SK-N-SH (cell line): ENCODE measurements around the gene DCTD. TPM values are rescaled to one million over a fixed set of nuclear protein-coding genes. Genes with fewer than 3 reads are reported as not detected.

Source experiments
- CTCF ChIA-PET: fragments of 300-600, 350-600 bp; formaldehyde crosslinking; extraction: SDS; loops from one replicate; lab custom pipeline; 2021; lab: Yijun Ruan, JAX
- POLR2A ChIA-PET: fragments of 350-600 bp; sonication (Branson Sonifier 250); formaldehyde crosslinking; extraction: SDS; loops from one replicate; lab custom pipeline; 2020; ENCODE audit warnings: antibody characterized with exemption, inconsistent platforms; lab: Yijun Ruan, JAX
- DNase-seq: peaks from one replicate; pipeline ENCODE4 v3.0.0; 2012
- H2AFZ ChIP-seq: fragments of 200-600 bp; sonication (generic); 2 replicates; pipeline ENCODE4 v1.8.1; 2016; ENCODE audit warnings: antibody characterized with exemption, mild to moderate bottlenecking, low read depth
- H3F3A ChIP-seq: fragments of 200-600 bp; sonication (generic); replicated peaks from 2 replicates; pipeline ENCODE3; 2016; ENCODE audit warnings: antibody characterized with exemption, mild to moderate bottlenecking; ENCODE audit not compliant: insufficient read depth
- H3K27ac ChIP-seq, 2 experiments: fragments of 200-500 bp in 1 of 2; fragments of 200-600 bp in 1 of 2; sonication (Bioruptor generic) in 1 of 2; sonication (generic), shearing (Covaris generic) in 1 of 2; 2 replicates each; pipeline versions ENCODE4 v1.5.1 to v1.6.1; 2014 to 2016; ENCODE audit warnings: low read depth in 2 of 2, inconsistent platforms in 1 of 2, low read length in 1 of 2, mild to moderate bottlenecking in 1 of 2, mixed read lengths in 1 of 2
- H3K27me3 ChIP-seq: fragments of 200-600 bp; sonication (generic), shearing (Covaris generic); 2 replicates; pipeline ENCODE4 v1.6.1; 2016; ENCODE audit warnings: mixed run types; ENCODE audit not compliant: insufficient read depth
- H3K36me3 ChIP-seq, 2 experiments: fragments of 200-500 bp in 1 of 2; fragments of 200-600 bp in 1 of 2; sonication (Bioruptor generic) in 1 of 2; sonication (generic) in 1 of 2; replicated peaks in 1 of 2; 2 replicates each; pipeline versions ENCODE3 to v1.5.1; 2014 to 2016; ENCODE audit warnings: low read length in 1 of 2, mild to moderate bottlenecking in 1 of 2; ENCODE audit not compliant: insufficient read depth in 2 of 2, control insufficient read depth in 1 of 2
- H3K4me1 ChIP-seq, 2 experiments: fragments of 200-500 bp in 1 of 2; fragments of 200-600 bp in 1 of 2; sonication (Bioruptor generic) in 1 of 2; sonication (generic), shearing (Covaris generic) in 1 of 2; 2 replicates each; pipeline versions ENCODE4 v1.5.1 to v1.6.1; 2014 to 2016; ENCODE audit warnings: low read depth in 1 of 2, low read length in 1 of 2, mixed run types in 1 of 2; ENCODE audit not compliant: insufficient read depth in 2 of 2, control insufficient read depth in 1 of 2
- H3K4me2 ChIP-seq: fragments of 200-600 bp; sonication (generic), shearing (Covaris generic); 2 replicates; pipeline ENCODE4 v1.6.1; 2017; ENCODE audit warnings: mixed run types
- H3K4me3 ChIP-seq, 2 experiments: fragments of 200-500 bp in 1 of 2; fragments of 200-600 bp in 1 of 2; sonication (Bioruptor generic) in 1 of 2; sonication (generic), shearing (Covaris generic) in 1 of 2; 2 replicates each; pipeline versions ENCODE4 v1.5.1 to v1.8.1; 2014 to 2016; ENCODE audit warnings: low read depth in 2 of 2, inconsistent platforms in 1 of 2, low read length in 1 of 2, mild to moderate bottlenecking in 1 of 2, mixed read lengths in 1 of 2, moderate library complexity in 1 of 2
- H3K79me2 ChIP-seq: fragments of 200-600 bp; sonication (generic); 2 replicates; pipeline ENCODE4 v1.8.1; 2017; ENCODE audit warnings: mild to moderate bottlenecking; ENCODE audit not compliant: insufficient read depth
- H3K9ac ChIP-seq: fragments of 200-600 bp; sonication (generic); 2 replicates; pipeline ENCODE4 v1.6.1; 2017; ENCODE audit warnings: mixed run types
- H3K9me2 ChIP-seq: fragments of 200-600 bp; sonication (generic); 2 replicates; pipeline ENCODE4 v1.6.1; 2017; ENCODE audit warnings: mixed run types
- H3K9me3 ChIP-seq: fragments of 200-600 bp; sonication (generic); 2 replicates; pipeline ENCODE4 v1.6.1; 2017; ENCODE audit warnings: mixed run types, mild to moderate bottlenecking, moderate library complexity
- H4K20me1 ChIP-seq: fragments of 200-600 bp; sonication (generic); 2 replicates; pipeline ENCODE4 v1.6.1; 2017; ENCODE audit warnings: mild to moderate bottlenecking, mixed run types; ENCODE audit not compliant: insufficient read depth
- EZH2phosphoT487 ChIP-seq: fragments of 200-600 bp; sonication (generic); IDR thresholded peaks from 2 replicates; pipeline ENCODE4 v1.6.1; 2017; ENCODE audit warnings: low read depth, mixed run types, mild to moderate bottlenecking, antibody characterized with exemption, moderate library complexity, borderline replicate concordance
- FOXJ3 ChIP-seq: sonication (generic); formaldehyde crosslinking; IDR thresholded peaks from 2 replicates; pipeline ENCODE4 v1.5.1; 2020; ENCODE audit warnings: mild to moderate bottlenecking, missing genetic modification reagents
- JUND ChIP-seq: IDR thresholded peaks from 2 replicates; pipeline ENCODE4 v1.4.0; 2012
- MAX ChIP-seq: IDR thresholded peaks from 2 replicates; pipeline ENCODE4 v1.4.0; 2012; ENCODE audit warnings: low read depth
- MEF2A ChIP-seq: IDR thresholded peaks from 2 replicates; pipeline ENCODE4 v1.4.0; 2012; ENCODE audit warnings: low read depth, borderline replicate concordance
- NRF1 ChIP-seq: IDR thresholded peaks from 2 replicates; pipeline ENCODE4 v1.6.1; 2012; ENCODE audit warnings: low read depth, mild to moderate bottlenecking, low read length
- RFX5 ChIP-seq: IDR thresholded peaks from 2 replicates; pipeline ENCODE4 v1.6.1; 2012; ENCODE audit warnings: mild to moderate bottlenecking, improper control_type of control experiment, low read length
- RXRA ChIP-seq: IDR thresholded peaks from 2 replicates; pipeline ENCODE4 v1.4.0; 2012; ENCODE audit warnings: low read depth, mild to moderate bottlenecking, borderline replicate concordance
- SIN3A ChIP-seq: IDR thresholded peaks from 2 replicates; pipeline ENCODE4 v1.6.1; 2012; ENCODE audit warnings: low read depth, mild to moderate bottlenecking, low read length, moderate library complexity, borderline replicate concordance
- SMC3 ChIP-seq: IDR thresholded peaks from 2 replicates; pipeline ENCODE4 v1.6.1; 2012; ENCODE audit warnings: low read depth, low read length, improper control_type of control experiment
- USF1 ChIP-seq: IDR thresholded peaks from 2 replicates; pipeline ENCODE4 v1.4.0; 2012; ENCODE audit warnings: low read depth, borderline replicate concordance
- WGBS: methylation state at CpG from one replicate; pipeline ENCODE4 v1.1.6; 2017; ENCODE audit warnings: low lambda C conversion rate; 5-methylcytosine and 5-hydroxymethylcytosine counted together
- polyA plus RNA-seq, 3 experiments: library from polyadenylated mRNA; depleted of rRNA; stranded (reverse); fragments of >200 nt; gene quantifications; 2 replicates each; pipeline ENCODE4 v1.2.3, GENCODE V29; 2012
- TF ChIP-seq, protein P1 (sequence below): fragments of 200-600 bp; sonication (generic); IDR thresholded peaks from 2 replicates; pipeline ENCODE4 v1.6.1; 2017; ENCODE audit warnings: antibody characterized with exemption, mild to moderate bottlenecking, moderate library complexity
- TF ChIP-seq, protein P2 (sequence below): IDR thresholded peaks from 2 replicates; pipeline ENCODE4 v1.4.0; 2012; ENCODE audit warnings: low read depth, borderline replicate concordance

Gene DCTD
- polyA plus RNA-seq, 1 of the 3 experiments (the other 2 are of a cell fraction), result 123 TPM

DNA sequence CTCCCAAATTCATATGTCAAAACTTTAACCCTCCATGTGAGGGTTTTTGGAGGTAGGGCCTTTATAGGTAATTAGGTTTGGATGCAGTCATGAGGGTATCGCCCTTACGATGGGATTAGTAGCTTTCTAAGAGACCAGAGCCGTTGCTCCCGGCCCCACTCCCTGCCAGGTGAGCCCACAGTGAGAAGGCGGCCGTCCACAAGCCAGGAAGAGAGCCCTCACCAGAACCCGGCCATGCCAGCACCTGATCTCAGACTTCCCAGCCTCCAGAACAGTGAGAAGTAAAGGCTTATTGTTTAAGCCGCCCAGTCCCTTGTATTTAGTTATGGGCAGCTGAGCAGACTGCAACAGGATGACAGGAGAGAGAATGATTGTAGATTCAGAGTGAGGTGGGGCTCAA lies 40.8 kb downstream of the DCTD start:
- Histone ChIP-seq H3F3A (no peaks in the 10 kb centered on the region), H3K27me3 (no peaks in the 10 kb centered on the region), H3K27ac (no peak overlapping the region), H3K4me3 (no peak overlapping the region), H3K79me2 (no peaks in the 10 kb centered on the region), H2AFZ (no peak overlapping the region), H3K9me3 (no peaks in the 10 kb centered on the region), H4K20me1 (no peaks in the 10 kb centered on the region), H3K4me1 (peaks cover 0 to 33% of the 10 kb centered on the region in 2 experiments; a peak in 2 of 4 replicates), H3K9ac (no peak overlapping the region), H3K36me3 (no peaks in the 10 kb centered on the region), H3K9me2 (no peaks in the 10 kb centered on the region), H3K4me2 (no peak overlapping the region)
- 94% methylated on average over 8 of the region's 8 CpGs for WGBS
- TF ChIP-seq EZH2phosphoT487 (no peak), SMC3 (no peak), MAX (no peak), USF1 (no peak), SIN3A (no peak), RXRA (no peak), NRF1 (no peak), RFX5 (no peak), JUND (no peak), MEF2A (no peak), FOXJ3 (CRISPR knock-in tag) (no peak)
- TF ChIP-seq, protein P1, sequence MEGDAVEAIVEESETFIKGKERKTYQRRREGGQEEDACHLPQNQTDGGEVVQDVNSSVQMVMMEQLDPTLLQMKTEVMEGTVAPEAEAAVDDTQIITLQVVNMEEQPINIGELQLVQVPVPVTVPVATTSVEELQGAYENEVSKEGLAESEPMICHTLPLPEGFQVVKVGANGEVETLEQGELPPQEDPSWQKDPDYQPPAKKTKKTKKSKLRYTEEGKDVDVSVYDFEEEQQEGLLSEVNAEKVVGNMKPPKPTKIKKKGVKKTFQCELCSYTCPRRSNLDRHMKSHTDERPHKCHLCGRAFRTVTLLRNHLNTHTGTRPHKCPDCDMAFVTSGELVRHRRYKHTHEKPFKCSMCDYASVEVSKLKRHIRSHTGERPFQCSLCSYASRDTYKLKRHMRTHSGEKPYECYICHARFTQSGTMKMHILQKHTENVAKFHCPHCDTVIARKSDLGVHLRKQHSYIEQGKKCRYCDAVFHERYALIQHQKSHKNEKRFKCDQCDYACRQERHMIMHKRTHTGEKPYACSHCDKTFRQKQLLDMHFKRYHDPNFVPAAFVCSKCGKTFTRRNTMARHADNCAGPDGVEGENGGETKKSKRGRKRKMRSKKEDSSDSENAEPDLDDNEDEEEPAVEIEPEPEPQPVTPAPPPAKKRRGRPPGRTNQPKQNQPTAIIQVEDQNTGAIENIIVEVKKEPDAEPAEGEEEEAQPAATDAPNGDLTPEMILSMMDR, result no peak
- TF ChIP-seq, protein P2, sequence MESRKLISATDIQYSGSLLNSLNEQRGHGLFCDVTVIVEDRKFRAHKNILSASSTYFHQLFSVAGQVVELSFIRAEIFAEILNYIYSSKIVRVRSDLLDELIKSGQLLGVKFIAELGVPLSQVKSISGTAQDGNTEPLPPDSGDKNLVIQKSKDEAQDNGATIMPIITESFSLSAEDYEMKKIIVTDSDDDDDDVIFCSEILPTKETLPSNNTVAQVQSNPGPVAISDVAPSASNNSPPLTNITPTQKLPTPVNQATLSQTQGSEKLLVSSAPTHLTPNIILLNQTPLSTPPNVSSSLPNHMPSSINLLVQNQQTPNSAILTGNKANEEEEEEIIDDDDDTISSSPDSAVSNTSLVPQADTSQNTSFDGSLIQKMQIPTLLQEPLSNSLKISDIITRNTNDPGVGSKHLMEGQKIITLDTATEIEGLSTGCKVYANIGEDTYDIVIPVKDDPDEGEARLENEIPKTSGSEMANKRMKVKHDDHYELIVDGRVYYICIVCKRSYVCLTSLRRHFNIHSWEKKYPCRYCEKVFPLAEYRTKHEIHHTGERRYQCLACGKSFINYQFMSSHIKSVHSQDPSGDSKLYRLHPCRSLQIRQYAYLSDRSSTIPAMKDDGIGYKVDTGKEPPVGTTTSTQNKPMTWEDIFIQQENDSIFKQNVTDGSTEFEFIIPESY, result no peak
- POLR2A ChIA-PET, result no interaction called here
- CTCF ChIA-PET, result no interaction called here
- no peak for DNase-seq
